ENCODE results near the gene KCNQ1. TPM values are rescaled to one million over a fixed set of nuclear protein-coding genes. Genes with fewer than 3 reads are reported as not detected.

Gene KCNQ1
- polyA plus RNA-seq, 1 donor (not counting 4 experiments of a cell fraction or from before 2014, with no cell fraction given) = not detected

- no peak for DNase-seq (ENCODE audit: low read depth, low spot score)
- no peak overlapping the region for H3K9ac ChIP-seq (ENCODE audit: control insufficient read depth, extremely low read depth, insufficient read depth, low read length)
- no peak overlapping the region for H3K4me2 ChIP-seq (ENCODE audit: control insufficient read depth, extremely low read depth, insufficient read depth, low read depth, low read length)
- H3K27ac ChIP-seq (ENCODE audit: control insufficient read depth, insufficient read depth, low read length) = no peak overlapping the region
- H3K4me1 ChIP-seq (ENCODE audit: control insufficient read depth, extremely low read depth, insufficient read depth, low read length) = no peaks in the 10 kb centered on the region
- dilution Hi-C loops (cut with MboI; ENCODE audit: extremely low pct_ligation_motif_present, low sequenced_read_pairs) = no loop called here
- peaks cover 26% of the 10 kb centered on the region for H3K27me3 ChIP-seq (ENCODE audit: control insufficient read depth, extremely low read depth, insufficient read depth, low read length)
- no peaks in the 10 kb centered on the region for H4K20me1 ChIP-seq (ENCODE audit: control insufficient read depth, extremely low read depth, insufficient read depth, low read length)
- no peak overlapping the region for H3K4me3 ChIP-seq (ENCODE audit: control insufficient read depth in 2 of 3, extremely low read depth in 1 of 3, insufficient read depth in 2 of 3, low read depth in 1 of 3, low read length in 3 of 3)
- no peak overlapping the region for H2AFZ ChIP-seq (ENCODE audit: control insufficient read depth, low read length)
- TF ChIP-seq EZH2 (IDR thresholded peaks at IDR 0.05; ENCODE audit: low read length) (no peak), CTCF (optimal IDR thresholded peaks at IDR 0.05 in 1 of 3, IDR thresholded peaks at IDR 0.05 in 1 of 3, conservative IDR thresholded peaks at IDR 0.05 in 1 of 3; ENCODE audit: extremely low read depth in 1 of 3, insufficient read depth in 2 of 3, low read length in 3 of 3) (no peak)
- H3K79me2 ChIP-seq (ENCODE audit: control insufficient read depth, insufficient read depth, low read length) = no peaks in the 10 kb centered on the region
- H3K9me1 ChIP-seq (ENCODE audit: control insufficient read depth, extremely low read depth, insufficient read depth, low read length) = no peaks in the 10 kb centered on the region
- no peaks in the 10 kb centered on the region for H3K9me3 ChIP-seq (ENCODE audit: control insufficient read depth, low read depth, low read length)
- no peaks in the 10 kb centered on the region for H3K36me3 ChIP-seq (ENCODE audit: control insufficient read depth in 2 of 2, extremely low read depth in 1 of 2, insufficient read depth in 2 of 2, low read length in 2 of 2)
- no peak for FAIRE-seq
Observed at GRCh38 chr11:2752923-2753322, 308.1 kb downstream of the KCNQ1 start.

- Histone ChIP-seq H3K27me3 (ENCODE audit: control insufficient read depth, extremely low read depth, insufficient read depth, low read length) (peaks cover 19% of the 10 kb centered on the region), H4K20me1 (ENCODE audit: control insufficient read depth, extremely low read depth, insufficient read depth, low read length) (no peaks in the 10 kb centered on the region), H2AFZ (ENCODE audit: control insufficient read depth, low read length) (no peak overlapping the region), H3K9me3 (ENCODE audit: control insufficient read depth, low read depth, low read length) (no peaks in the 10 kb centered on the region), H3K4me2 (ENCODE audit: control insufficient read depth, extremely low read depth, insufficient read depth, low read depth, low read length) (no peak overlapping the region), H3K27ac (ENCODE audit: control insufficient read depth, insufficient read depth, low read length) (no peak overlapping the region), H3K9me1 (ENCODE audit: control insufficient read depth, extremely low read depth, insufficient read depth, low read length) (no peaks in the 10 kb centered on the region), H3K4me1 (ENCODE audit: control insufficient read depth, extremely low read depth, insufficient read depth, low read length) (no peaks in the 10 kb centered on the region), H3K36me3 (ENCODE audit: control insufficient read depth in 2 of 2, extremely low read depth in 1 of 2, insufficient read depth in 2 of 2, low read length in 2 of 2) (no peaks in the 10 kb centered on the region), H3K4me3 (ENCODE audit: control insufficient read depth in 2 of 3, extremely low read depth in 1 of 3, insufficient read depth in 2 of 3, low read depth in 1 of 3, low read length in 3 of 3) (no peak overlapping the region), H3K9ac (ENCODE audit: control insufficient read depth, extremely low read depth, insufficient read depth, low read length) (no peak overlapping the region), H3K79me2 (ENCODE audit: control insufficient read depth, insufficient read depth, low read length) (no peaks in the 10 kb centered on the region)
- DNase-seq (ENCODE audit: low read depth, low spot score) (no peak), FAIRE-seq (no peak)
- TF ChIP-seq EZH2 (IDR thresholded peaks at IDR 0.05; ENCODE audit: low read length) = no peak
- no peak for TF ChIP-seq CTCF (optimal IDR thresholded peaks at IDR 0.05 in 1 of 3, IDR thresholded peaks at IDR 0.05 in 1 of 3, conservative IDR thresholded peaks at IDR 0.05 in 1 of 3; ENCODE audit: extremely low read depth in 1 of 3, insufficient read depth in 2 of 3, low read length in 3 of 3)
- dilution Hi-C loops (cut with MboI; ENCODE audit: extremely low pct_ligation_motif_present, low sequenced_read_pairs) = no loop called here
Observed at GRCh38 chr11:2754008-2754407, 309.2 kb downstream of the KCNQ1 start.

Measured in keratinocyte (primary cell).